Activated B cell treated with CpG ODN at 0.5 μM for 24 hours (primary cell): ENCODE measurements around the gene FRMPD1. TPM values are rescaled to one million over a fixed set of nuclear protein-coding genes. Genes with fewer than 3 reads are reported as not detected.

Experiments used
- ATAC-seq: fragments of 200-7000 bp; cut with Tn5 transposase; one replicate; pipeline ENCODE4 v1.10.0; 2021; ENCODE audit warnings: low read depth, mild to moderate bottlenecking, moderate library complexity
- CTCF ChIA-PET: fragments of 350-600 bp; sonication (Branson Sonifier 250); formaldehyde crosslinking; loops from one replicate; lab custom pipeline; 2021; ENCODE audit warnings: antibody characterized with exemption; lab: Charles Lee
- POLR2A ChIA-PET: fragments of 350-600 bp; sonication (Branson Sonifier 250); formaldehyde crosslinking; loops from one replicate; lab custom pipeline; 2021; ENCODE audit warnings: antibody characterized with exemption; lab: Charles Lee
- DNase-seq: peaks from one replicate; pipeline ENCODE4 v3.0.0; 2022
- H3K27ac Mint-ChIP-seq: one replicate; pipeline ENCODE4 v1.8.0; 2020; ENCODE audit warnings: mixed read lengths
- H3K27me3 Mint-ChIP-seq: one replicate; pipeline ENCODE4 v1.8.0; 2021; ENCODE audit warnings: mixed read lengths
- H3K36me3 Mint-ChIP-seq: one replicate; pipeline ENCODE4 v1.8.0; 2021; ENCODE audit warnings: low read depth, mixed read lengths
- H3K4me1 Mint-ChIP-seq: one replicate; pipeline ENCODE4 v1.8.0; 2021; ENCODE audit warnings: mixed read lengths
- H3K4me3 Mint-ChIP-seq: one replicate; pipeline ENCODE4 v1.8.0; 2020; ENCODE audit warnings: mild to moderate bottlenecking, mixed read lengths
- H3K9me3 Mint-ChIP-seq: one replicate; pipeline ENCODE4 v1.8.0; 2020; ENCODE audit warnings: mixed read lengths
- intact Hi-C: fragments of 100-400 bp; cut with micrococcal nuclease; formaldehyde crosslinking; loops from one replicate; pipeline ENCODE4 v1.15.1; 2024
- total RNA-seq: library from RNA; stranded (reverse); gene quantifications from 2 replicates; pipeline ENCODE4 v1.2.3, GENCODE V29; 2022
- TF ChIP-seq, protein P1 (sequence below): fragments of 200-600 bp; IDR thresholded peaks from one replicate; pipeline ENCODE4 v1.8.0; 2022; ENCODE audit warnings: antibody characterized with exemption, mild to moderate bottlenecking

FRMPD1 gene
- total RNA-seq, 1 donor from 2014 or later = 0.07 TPM

GRCh38 chr9:37617832-37618231 is 32.9 kb upstream of the FRMPD1 start:
- Mint-ChIP-seq H3K27me3 (no peaks in the 10 kb centered on the region), H3K4me1 (no peaks in the 10 kb centered on the region), H3K9me3 (no peaks in the 10 kb centered on the region), H3K27ac (no peak overlapping the region), H3K36me3 (no peaks in the 10 kb centered on the region), H3K4me3 (no peak overlapping the region)
- TF ChIP-seq, protein P1, sequence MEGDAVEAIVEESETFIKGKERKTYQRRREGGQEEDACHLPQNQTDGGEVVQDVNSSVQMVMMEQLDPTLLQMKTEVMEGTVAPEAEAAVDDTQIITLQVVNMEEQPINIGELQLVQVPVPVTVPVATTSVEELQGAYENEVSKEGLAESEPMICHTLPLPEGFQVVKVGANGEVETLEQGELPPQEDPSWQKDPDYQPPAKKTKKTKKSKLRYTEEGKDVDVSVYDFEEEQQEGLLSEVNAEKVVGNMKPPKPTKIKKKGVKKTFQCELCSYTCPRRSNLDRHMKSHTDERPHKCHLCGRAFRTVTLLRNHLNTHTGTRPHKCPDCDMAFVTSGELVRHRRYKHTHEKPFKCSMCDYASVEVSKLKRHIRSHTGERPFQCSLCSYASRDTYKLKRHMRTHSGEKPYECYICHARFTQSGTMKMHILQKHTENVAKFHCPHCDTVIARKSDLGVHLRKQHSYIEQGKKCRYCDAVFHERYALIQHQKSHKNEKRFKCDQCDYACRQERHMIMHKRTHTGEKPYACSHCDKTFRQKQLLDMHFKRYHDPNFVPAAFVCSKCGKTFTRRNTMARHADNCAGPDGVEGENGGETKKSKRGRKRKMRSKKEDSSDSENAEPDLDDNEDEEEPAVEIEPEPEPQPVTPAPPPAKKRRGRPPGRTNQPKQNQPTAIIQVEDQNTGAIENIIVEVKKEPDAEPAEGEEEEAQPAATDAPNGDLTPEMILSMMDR = no peak
- CTCF ChIA-PET = no interaction called here
- intact Hi-C loops = no loop called here
- POLR2A ChIA-PET = no interaction called here
- no peak for ATAC-seq
- DNase-seq = no peak

DNA sequence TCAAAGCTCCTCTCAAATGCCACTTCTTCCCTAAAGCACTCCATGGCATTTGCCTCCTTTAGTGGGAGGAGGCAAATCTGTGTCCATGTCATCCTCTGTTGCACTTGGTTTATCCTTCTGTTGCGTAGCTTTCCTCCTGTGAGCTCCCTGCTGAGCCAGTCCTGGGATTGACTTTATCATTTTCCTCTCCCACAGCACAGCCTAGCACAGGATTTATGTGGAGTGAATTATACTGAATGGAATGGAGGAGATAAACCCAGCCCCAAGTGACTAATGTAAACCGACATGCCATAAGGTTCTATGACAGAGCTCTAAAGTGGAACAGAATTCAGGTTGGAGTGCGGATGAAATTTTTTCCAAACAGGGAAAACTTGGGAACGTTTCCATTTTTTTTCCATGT is 31.9 kb upstream of the FRMPD1 start:
- CTCF ChIA-PET = no interaction called here
- H3K36me3 Mint-ChIP-seq = no peaks in the 10 kb centered on the region
- no peaks in the 10 kb centered on the region for H3K4me1 Mint-ChIP-seq
- no peak overlapping the region for H3K27ac Mint-ChIP-seq
- no peak for ATAC-seq
- H3K9me3 Mint-ChIP-seq = no peaks in the 10 kb centered on the region
- DNase-seq = no peak
- intact Hi-C loops = no loop called here
- POLR2A ChIA-PET = no interaction called here
- H3K27me3 Mint-ChIP-seq = no peaks in the 10 kb centered on the region
- H3K4me3 Mint-ChIP-seq = no peak overlapping the region
- TF ChIP-seq, protein P1 = no peak

GRCh38 chr9:37619806-37620205 is 30.9 kb upstream of the FRMPD1 start:
- no peaks in the 10 kb centered on the region for H3K9me3 Mint-ChIP-seq
- H3K4me1 Mint-ChIP-seq = no peaks in the 10 kb centered on the region
- no peak overlapping the region for H3K27ac Mint-ChIP-seq
- POLR2A ChIA-PET = no interaction called here
- intact Hi-C loops = no loop called here
- TF ChIP-seq, protein P1 = no peak
- no peaks in the 10 kb centered on the region for H3K36me3 Mint-ChIP-seq
- CTCF ChIA-PET = no interaction called here
- ATAC-seq (no peak), DNase-seq (no peak)
- H3K27me3 Mint-ChIP-seq = no peaks in the 10 kb centered on the region
- H3K4me3 Mint-ChIP-seq = no peak overlapping the region

GRCh38 chr9:37620396-37620795 is 30.4 kb upstream of the FRMPD1 start:
- no peaks in the 10 kb centered on the region for H3K9me3 Mint-ChIP-seq
- POLR2A ChIA-PET = no interaction called here
- no peak overlapping the region for H3K27ac Mint-ChIP-seq
- CTCF ChIA-PET = no interaction called here
- H3K4me1 Mint-ChIP-seq = no peaks in the 10 kb centered on the region
- TF ChIP-seq, protein P1 = no peak
- H3K4me3 Mint-ChIP-seq = no peak overlapping the region
- DNase-seq (no peak), ATAC-seq (no peak)
- intact Hi-C loops = no loop called here
- H3K27me3 Mint-ChIP-seq = no peaks in the 10 kb centered on the region
- no peaks in the 10 kb centered on the region for H3K36me3 Mint-ChIP-seq

GRCh38 chr9:37621273-37622121 is 29.3 kb upstream of the FRMPD1 start:
- CTCF ChIA-PET = no interaction called here
- Mint-ChIP-seq H3K9me3 (no peaks in the 10 kb centered on the region), H3K27me3 (no peaks in the 10 kb centered on the region), H3K27ac (no peak overlapping the region), H3K4me3 (no peak overlapping the region), H3K4me1 (no peaks in the 10 kb centered on the region), H3K36me3 (no peaks in the 10 kb centered on the region)
- DNase-seq = no peak
- ATAC-seq = no peak
- TF ChIP-seq, protein P1 = no peak
- intact Hi-C loops = no loop called here
- POLR2A ChIA-PET = no interaction called here
